Measurements from ENCODE around the gene CRB1. TPM values are rescaled to one million over a fixed set of nuclear protein-coding genes. Genes with fewer than 3 reads are reported as not detected.

CRB1 gene
- total and polyA plus RNA-seq, 8 donors, result under 0.01 to 0.20 (median 0.09) TPM; not detected in 4

- FAIRE-seq (no peak), ATAC-seq (no peak), DNase-seq (no peak)
- H3K36me3 ChIP-seq, result no peaks in the 10 kb centered on the region
- H3K4me1 ChIP-seq, result peaks cover 8 to 16% (median 11%) of the 10 kb centered on the region in 3 donors
- no peak overlapping the region for H3K4me3 ChIP-seq
- no peaks in the 10 kb centered on the region for H3K9me3 ChIP-seq
- intact Hi-C loops (cut with DNase I), result no loop called here
- no peaks in the 10 kb centered on the region for H3K27me3 ChIP-seq
- H3K27ac ChIP-seq, result no peak overlapping the region
- 86 to 88% methylated on average over 3 of the region's 3 CpGs for WGBS, 2 donors
- TF ChIP-seq CTCF (IDR thresholded peaks at IDR 0.05), result no peak
Measured at GRCh38 chr1:197465528-197466327, 197.7 kb downstream of the CRB1 start.

- no peaks in the 10 kb centered on the region for H3K9me3 ChIP-seq
- FAIRE-seq (no peak), DNase-seq (no peak), ATAC-seq (no peak)
- H3K27me3 ChIP-seq, result no peaks in the 10 kb centered on the region
- no peak overlapping the region for H3K4me3 ChIP-seq
- intact Hi-C loops (cut with DNase I), result no loop called here
- H3K4me1 ChIP-seq, result peaks cover 8 to 16% (median 11%) of the 10 kb centered on the region in 3 donors
- TF ChIP-seq CTCF (IDR thresholded peaks at IDR 0.05), result no peak
- WGBS, 2 donors, result 84 to 87% methylated on average over 3 of the region's 3 CpGs
- no peak overlapping the region for H3K27ac ChIP-seq
- H3K36me3 ChIP-seq, result no peaks in the 10 kb centered on the region
Measured at GRCh38 chr1:197466813-197467212, 198.8 kb downstream of the CRB1 start.

GRCh38 chr1:197467881-197468280 is 199.8 kb downstream of the CRB1 start:
- H3K4me3 ChIP-seq, result no peak overlapping the region
- peaks cover 8 to 14% (median 11%) of the 10 kb centered on the region in 3 donors for H3K4me1 ChIP-seq
- DNase-seq (no peak), FAIRE-seq (no peak), ATAC-seq (peak in 2 of 4 donors; percentile 19 to 55)
- H3K36me3 ChIP-seq, result no peaks in the 10 kb centered on the region
- no peaks in the 10 kb centered on the region for H3K27me3 ChIP-seq
- H3K9me3 ChIP-seq, result no peaks in the 10 kb centered on the region
- no peak for TF ChIP-seq CTCF (IDR thresholded peaks at IDR 0.05)
- intact Hi-C loops (cut with DNase I), result no loop called here
- no peak overlapping the region for H3K27ac ChIP-seq
- 94% methylated on average over 1 of the region's 1 CpG for WGBS, 2 donors

GRCh38 chr1:197468543-197469175 is 200.6 kb downstream of the CRB1 start:
- ATAC-seq (no peak), DNase-seq (no peak), FAIRE-seq (no peak)
- TF ChIP-seq CTCF (IDR thresholded peaks at IDR 0.05), result no peak
- Histone ChIP-seq H3K36me3 (no peaks in the 10 kb centered on the region), H3K27ac (no peak overlapping the region), H3K4me1 (peaks cover 2 to 6% (median 3%) of the 10 kb centered on the region in 3 donors), H3K4me3 (no peak overlapping the region), H3K9me3 (no peaks in the 10 kb centered on the region), H3K27me3 (no peaks in the 10 kb centered on the region)
- intact Hi-C loops (cut with DNase I), result no loop called here
- WGBS, 2 donors, result 91 to 97% methylated on average over 9 of the region's 9 CpGs
